CD4-positive, alpha-beta T cell treated with Interferon gamma for 1 hour (primary cell): ENCODE results near the gene MMP10.

Source experiments
- DNase-seq: peaks from one replicate; pipeline ENCODE4 v3.0.0-alpha.2; 2020

Gene MMP10

DNA sequence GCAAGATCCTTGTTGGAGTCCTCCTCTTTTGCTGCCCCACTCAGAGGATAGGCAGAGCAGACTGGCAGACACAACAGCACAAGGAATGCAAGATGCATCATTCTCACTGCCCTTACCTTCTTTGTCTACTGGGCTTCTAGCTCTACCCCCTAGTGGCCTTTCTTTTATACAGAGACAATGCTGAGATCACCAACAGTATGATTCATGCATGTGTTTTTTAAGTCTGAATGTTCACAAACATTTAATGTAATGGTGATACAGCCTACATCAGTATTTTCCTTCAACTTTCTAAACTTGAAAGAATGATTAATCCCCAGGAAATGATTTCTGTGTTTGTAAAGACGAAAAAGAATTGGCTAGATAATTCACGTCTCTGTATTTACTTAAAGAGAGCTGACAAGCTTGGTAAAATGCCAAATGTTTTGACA, at the start of gene MMP10:
TSS of gene MMP10 (minus strand) at position 138 of the 428 bp plus-strand sequence. CDS start at position 101, 37 bp downstream.
- DNase-seq, result no peak

- no peak for DNase-seq
These were observed 49.0 kb upstream of the MMP10 start for GRCh38 chr11:102829316-102830000.

- DNase-seq, result no peak
These were observed 44.1 kb upstream of the MMP10 start for GRCh38 chr11:102824556-102824955.

DNA sequence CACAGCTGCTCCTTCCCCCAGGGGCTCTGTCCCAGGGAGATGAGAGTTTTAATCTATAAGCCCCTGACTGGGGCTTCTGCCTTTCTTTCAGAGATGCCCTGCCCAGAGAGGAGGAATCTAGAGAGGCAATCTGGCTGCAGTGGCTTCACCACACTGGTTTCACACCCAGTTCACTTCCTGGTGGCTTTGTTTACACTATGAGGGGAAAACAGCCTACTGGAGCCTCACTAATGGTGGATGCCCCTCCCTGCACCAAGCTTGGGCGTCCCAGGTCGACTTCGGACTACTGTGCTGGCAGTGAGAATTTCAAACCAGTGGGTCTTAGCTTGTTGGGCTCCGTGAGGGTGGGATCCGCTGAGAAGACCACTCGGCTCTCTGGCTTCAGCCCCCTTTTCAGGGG, 39.1 kb upstream of the MMP10 start:
- no peak for DNase-seq

GRCh38 chr11:102813484-102813883, 33.1 kb upstream of the MMP10 start:
- no peak for DNase-seq

GRCh38 chr11:102812188-102812587, 31.8 kb upstream of the MMP10 start:
- no peak for DNase-seq

DNA sequence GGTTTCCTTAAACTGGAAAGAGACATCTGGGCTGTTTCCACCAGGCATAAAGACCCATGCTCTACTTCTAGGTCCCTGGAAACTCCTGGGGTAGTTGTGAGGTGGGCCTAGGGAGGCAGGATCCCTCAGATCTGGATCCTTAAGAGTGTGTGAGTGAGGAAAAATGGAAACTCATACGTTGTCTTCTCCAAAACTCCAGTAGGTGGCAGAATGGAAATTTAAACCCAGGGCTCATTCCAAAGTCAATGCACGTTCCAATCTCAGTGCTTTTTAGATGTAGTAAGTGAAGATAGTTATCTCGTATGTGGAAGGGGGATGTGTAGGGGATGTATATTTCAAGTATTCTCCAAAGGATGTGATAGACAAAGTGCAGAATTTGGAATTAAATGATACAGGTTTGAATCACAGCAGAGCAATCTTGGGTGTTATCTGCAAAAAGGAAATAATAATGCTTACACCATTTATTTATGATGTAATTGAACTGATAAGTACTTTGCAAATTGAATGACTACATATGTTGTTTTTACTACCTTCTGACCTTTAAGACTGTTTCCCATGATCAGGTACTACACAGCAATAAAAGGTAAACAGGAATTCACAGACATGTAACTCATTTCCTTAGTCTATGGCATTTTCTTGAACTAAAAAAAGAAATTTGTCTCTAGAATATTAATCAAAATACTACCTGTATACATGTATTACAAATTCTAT, 30.7 kb upstream of the MMP10 start:
- no peak for DNase-seq

GRCh38 chr11:102809971-102810370, 29.5 kb upstream of the MMP10 start:
- DNase-seq, result no peak

DNA sequence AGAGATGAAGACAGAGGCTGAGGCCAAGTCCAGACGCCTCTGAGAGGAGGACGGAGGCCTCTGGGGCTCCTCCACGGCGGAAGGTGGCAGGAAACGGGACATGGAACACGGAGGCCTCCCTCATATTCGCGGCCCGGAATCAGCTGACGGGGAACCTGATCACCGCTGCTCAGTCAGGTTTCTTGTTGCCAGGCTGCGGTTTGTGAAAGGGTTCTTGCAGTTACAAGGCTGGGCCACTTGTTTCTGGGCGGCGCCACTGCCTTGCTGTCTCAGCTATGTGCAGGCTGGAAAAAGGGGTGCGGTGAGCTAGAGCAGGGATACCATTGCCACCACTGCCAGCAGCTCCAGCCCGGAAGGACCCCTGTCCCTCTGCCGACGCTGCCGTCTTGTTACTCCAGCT, 27.5 kb upstream of the MMP10 start:
- DNase-seq, result no peak

- DNase-seq, result no peak
These were observed 25.9 kb upstream of the MMP10 start for GRCh38 chr11:102806296-102806695.

DNA sequence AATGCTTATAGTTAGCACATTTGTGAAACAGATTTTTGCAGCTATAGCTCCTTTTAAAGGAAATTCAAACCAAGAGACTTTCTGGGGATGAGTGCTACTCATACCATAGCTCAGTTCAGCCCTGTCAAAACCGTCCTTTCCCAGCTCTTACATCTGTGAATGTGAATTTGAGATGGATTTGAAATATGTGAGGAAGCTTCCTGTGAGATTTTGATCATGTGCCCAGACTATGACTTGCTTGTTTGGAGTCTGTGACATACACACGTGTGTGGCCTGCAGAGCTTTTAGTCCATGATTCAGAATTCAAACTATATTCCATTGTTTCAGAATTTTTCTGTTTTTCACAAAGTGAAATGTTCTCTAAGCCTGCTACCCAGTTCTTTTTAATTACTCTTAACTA, 21.9 kb upstream of the MMP10 start:
- no peak for DNase-seq

DNA sequence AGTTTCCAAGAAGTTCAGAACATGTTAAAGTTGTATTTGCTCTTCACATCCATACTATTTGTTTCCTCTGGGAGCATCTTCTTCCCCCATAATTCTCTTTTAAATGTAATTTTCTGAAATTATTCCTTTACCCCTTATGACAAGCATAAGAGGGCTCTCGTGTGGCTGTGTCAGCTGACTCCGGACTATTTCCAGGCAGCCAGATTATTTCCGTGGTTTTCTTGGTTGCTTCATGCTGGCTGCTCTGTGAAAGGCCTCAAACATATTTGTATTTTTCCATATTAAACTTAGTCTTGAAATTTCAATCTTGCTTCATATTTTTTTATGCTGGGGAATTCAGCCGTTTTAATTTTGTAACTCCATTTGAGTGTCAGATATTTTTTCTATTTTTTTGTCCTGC, 20.3 kb upstream of the MMP10 start:
- DNase-seq, result no peak

DNA sequence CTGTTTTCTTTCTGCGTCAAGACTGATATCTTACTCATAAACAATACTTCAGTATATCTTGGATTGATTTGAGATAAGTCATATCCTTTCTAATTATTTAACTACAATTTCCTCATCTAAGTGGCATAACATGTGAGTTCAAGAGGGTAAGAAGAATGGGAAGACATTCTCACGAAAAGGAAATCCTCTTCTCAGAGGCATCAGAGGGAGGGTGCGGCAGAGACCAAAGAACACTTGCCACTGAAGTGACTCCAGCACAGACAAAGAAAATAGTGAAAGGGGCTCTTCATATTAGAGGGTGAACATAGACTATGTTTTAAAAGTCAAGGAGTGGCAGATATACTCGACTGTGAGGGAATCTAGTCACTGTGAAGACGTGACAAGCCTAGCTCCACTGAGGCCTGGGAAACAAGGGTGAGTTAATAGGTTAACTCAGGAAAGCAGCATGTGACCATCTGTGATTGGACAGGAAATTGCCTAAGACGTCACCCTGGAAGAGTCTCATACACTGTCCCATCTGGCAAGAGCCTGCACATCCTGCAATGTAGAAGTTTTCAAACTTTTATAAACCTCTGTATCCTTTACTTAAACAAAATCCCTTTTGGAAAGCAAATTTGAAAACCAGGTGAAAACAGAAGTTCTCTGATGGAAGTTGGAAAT, 19.4 kb upstream of the MMP10 start:
- DNase-seq, result no peak

DNA sequence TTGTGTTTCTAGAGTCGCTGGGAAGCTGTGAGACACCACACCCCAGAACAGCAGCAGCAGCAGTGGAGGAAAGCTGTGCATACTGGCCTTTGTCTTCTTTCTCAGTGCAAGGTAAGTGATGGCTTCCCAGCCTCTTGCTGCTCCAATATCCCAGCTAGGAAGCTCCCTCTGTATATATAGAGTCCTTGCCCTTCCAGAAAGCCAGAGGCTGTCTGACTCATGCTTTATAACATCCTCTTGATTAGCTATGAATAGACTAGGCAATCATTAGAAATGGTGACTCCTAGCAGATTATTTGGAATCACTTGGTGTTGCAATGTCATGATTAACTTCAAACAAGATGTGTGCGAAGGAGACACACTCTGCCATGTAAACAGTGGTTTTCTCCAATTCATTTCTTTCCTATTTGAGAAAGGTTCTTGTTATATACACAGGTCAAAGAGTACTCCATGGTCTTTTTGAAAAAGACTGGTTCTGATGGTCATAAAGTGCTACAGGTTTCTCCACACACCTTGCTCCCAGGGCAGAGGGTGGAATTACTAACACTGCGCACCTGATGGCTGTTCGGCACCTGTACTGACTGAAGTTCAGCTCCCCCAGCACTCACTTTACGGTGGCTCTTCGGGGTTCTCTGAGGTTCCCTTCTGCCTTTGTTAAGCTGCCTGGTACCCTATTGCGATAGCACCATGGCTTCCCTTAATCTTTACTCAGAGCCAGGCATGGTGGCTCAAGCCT, 17.8 kb upstream of the MMP10 start, which contains the start of gene MMP1:
TSS of gene MMP1 (minus strand) at position 149 of the 735 bp plus-strand sequence. CDS start at position 81, 68 bp downstream.
- no peak for DNase-seq

DNA sequence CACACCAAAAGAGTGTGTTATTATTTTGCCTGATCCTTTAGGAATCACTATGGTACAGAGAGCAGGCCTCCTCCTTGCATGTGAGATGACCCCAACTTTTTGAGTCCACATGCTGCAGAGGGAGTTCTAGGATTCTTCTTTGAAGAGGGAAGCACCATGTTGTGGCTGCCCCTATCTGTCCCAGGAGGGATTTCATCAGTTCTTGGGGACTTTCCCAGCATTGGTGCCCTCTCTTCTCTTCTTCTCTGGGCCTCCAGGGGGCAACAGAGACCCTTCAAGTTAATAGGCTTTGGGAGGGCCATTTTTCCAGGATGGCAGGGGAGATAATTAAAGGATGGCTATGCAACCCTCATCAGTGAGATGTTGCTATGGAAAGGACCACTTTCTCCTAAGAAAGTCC, 14.0 kb upstream of the MMP10 start:
- DNase-seq, result no peak

DNA sequence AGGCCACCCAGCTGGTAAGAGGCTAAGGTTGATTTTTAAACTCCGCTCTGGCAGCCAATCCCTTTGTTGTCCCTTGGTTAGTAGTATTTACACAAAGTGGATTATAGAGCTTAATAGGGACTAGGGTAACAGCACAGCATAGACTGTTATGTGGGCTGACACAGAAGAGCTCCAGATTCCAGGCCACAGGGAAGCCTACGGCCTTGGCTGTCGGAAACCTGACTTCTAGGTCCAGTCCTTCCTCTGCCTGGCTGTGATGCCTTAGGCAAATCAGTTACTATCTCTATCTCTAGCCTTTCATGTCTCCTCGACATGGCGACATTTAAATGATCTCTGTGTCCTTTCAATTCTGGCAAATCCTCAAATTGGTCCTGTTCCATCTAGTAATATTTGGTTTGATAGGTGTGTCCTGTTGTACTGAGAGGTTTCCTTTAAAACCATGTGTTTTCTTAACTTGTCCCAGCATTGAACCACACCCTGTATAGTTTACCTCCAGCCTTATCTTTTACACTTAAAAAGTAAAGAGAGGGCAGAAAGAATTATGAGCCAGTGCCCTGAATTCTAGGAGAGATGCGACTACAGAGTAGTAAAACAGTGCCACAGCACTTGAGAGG, 13.4 kb upstream of the MMP10 start:
- DNase-seq, result no peak

DNA sequence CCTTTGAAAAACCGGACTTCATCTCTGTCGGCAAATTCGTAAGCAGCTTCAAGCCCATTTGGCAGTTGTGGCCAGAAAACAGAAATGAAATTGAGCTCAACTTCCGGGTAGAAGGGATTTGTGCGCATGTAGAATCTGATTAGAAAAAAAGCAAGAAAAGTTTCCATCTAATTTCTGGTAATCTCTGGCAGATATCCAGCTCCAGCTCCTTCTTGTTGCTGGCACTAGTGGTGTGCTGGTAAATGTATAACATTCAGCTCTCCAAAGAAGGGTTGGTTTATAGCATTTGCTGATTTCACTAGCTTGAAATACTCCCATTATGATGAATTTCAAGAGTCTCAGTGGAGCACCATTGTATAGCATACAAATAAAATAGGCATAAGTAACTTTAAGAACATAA, 12.2 kb upstream of the MMP10 start:
- DNase-seq, result no peak

- DNase-seq, result no peak
These were observed 11.0 kb upstream of the MMP10 start for GRCh38 chr11:102791271-102792036.

DNA sequence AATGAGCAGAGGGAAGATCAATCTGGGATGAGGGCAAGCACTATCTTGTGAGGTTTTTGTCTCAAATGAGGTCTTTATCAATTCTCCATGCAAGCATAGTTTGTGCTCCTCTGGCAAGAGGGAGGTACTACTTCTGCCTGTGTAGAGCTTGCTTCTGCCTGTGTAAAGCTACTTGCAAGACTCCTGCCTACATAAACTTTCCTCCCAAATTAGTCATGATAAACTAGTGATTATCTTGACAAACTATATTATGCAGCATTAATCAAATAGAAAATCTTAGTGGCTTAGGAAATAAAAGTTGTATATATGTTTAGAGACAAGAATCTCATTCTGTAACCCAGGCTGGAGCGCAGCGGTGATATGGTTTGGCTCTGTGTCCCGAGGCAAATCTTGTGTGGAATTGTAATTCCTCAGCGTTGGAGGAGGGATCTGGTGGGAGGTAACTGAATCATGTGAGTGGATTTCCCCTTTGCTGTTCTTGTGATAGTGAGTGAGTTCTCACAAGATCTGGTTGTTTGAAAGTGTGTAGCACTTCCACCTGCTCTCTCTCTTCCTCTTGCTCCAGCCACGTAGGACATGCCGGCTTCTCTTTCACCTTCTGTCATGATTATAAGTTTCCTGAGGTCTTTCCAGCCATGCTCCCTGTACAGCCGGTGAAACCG, 8.0 kb upstream of the MMP10 start:
- no peak for DNase-seq

DNA sequence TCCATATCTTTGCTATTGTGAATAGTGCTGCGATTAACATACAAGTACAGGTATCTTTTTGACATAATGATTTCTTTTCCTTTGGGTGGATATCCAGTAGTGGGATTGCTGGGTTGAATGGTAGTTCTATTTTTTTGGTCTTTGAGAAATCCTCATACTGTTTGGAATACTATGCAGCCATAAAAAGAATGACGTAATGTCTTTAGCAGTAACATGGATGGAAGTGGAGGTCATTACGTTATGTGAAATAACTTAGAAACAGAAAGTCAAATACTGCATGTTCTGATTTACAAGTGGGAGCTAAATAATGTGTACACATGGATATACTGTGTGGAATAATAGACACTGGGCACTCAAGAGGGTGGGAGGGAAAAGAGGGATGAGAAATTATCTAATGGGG, 4.0 kb upstream of the MMP10 start:
- DNase-seq, result no peak

GRCh38 chr11:102783720-102784119, 3.3 kb upstream of the MMP10 start:
- no peak for DNase-seq
